A549 (cell line): ENCODE results near the gene PREX1. TPM values are rescaled to one million over a fixed set of nuclear protein-coding genes. Genes with fewer than 3 reads are reported as not detected.

ENCODE experiments used
- ATAC-seq, 2 experiments: fragments of 200-7000 bp in 1 of 2; fragments of >200 bp in 1 of 2; cut with Nextera tagmentation in 1 of 2; cut with Tn5 transposase in 1 of 2; 3 replicates each; pipeline versions ENCODE4 v1.8.0 to v1.9.1; 2018 to 2020; ENCODE audit warnings: mild to moderate bottlenecking in 1 of 2, moderate library complexity in 1 of 2
- CTCF ChIA-PET: fragments of 300-600 bp; sonication (Branson Sonifier 250); formaldehyde crosslinking; extraction: SDS; loops from one replicate; lab custom pipeline; 2021; ENCODE audit warnings: antibody characterized with exemption, inconsistent platforms; lab: Yijun Ruan, JAX
- POLR2A ChIA-PET: fragments of 350-600 bp; formaldehyde crosslinking; extraction: SDS; loops from one replicate; lab custom pipeline; 2021; ENCODE audit warnings: antibody characterized with exemption, inconsistent platforms; lab: Yijun Ruan, JAX
- DNase-seq, 2 experiments: peaks; one replicate each; pipeline versions ENCODE4 v3.0.0 to v3.0.0-alpha.2; 2011 to 2016; ENCODE audit warnings: low read depth in 1 of 2, low spot score in 1 of 2
- FAIRE-seq: peaks from 2 replicates; lab custom pipeline; 2011; peaks lifted over from hg19 to GRCh38; lab: Jason Lieb, UNC
- H3K27ac ChIP-seq, 2 experiments: fragments of >200 bp; sonication (Bioruptor Twin); formaldehyde crosslinking; 3 replicates each; pipeline ENCODE4 v1.5.1; 2016 to 2017
- H3K4me1 ChIP-seq: fragments of >200 bp; sonication (Bioruptor Twin); formaldehyde crosslinking; 3 replicates; pipeline ENCODE4 v1.6.1; 2016
- H3K4me2 ChIP-seq: fragments of >200 bp; sonication (Bioruptor Twin); formaldehyde crosslinking; 3 replicates; pipeline ENCODE4 v1.6.1; 2016
- H3K4me3 ChIP-seq: fragments of >200 bp; sonication (Bioruptor Twin); formaldehyde crosslinking; 3 replicates; pipeline ENCODE4 v1.5.1; 2016
- H3K9me3 ChIP-seq: fragments of >200 bp; sonication (Bioruptor Twin); formaldehyde crosslinking; 3 replicates; pipeline ENCODE4 v1.6.1; 2016
- ATOH8 ChIP-seq: fragments of 250-450 bp; sonication (Bioruptor Pico); IDR thresholded peaks from 2 replicates; pipeline ENCODE4 v1.5.0; 2020; ENCODE audit warnings: low read depth, mild to moderate bottlenecking, moderate library complexity
- BCL3 ChIP-seq: fragments of >200 bp; sonication (Bioruptor Twin); formaldehyde crosslinking; IDR thresholded peaks from 3 replicates; pipeline ENCODE4 v1.6.1; 2016
- CBX8 ChIP-seq: fragments of 200-600 bp; sonication (generic); IDR thresholded peaks from 2 replicates; pipeline ENCODE4 v1.6.1; 2016
- EHF ChIP-seq: fragments of 250-450 bp; sonication (Bioruptor Pico); IDR thresholded peaks from 2 replicates; pipeline ENCODE4 v1.5.0; 2020; ENCODE audit warnings: mild to moderate bottlenecking
- FOSB ChIP-seq: fragments of 250-450 bp; sonication (Bioruptor Pico); IDR thresholded peaks from 2 replicates; pipeline ENCODE4 v1.5.0; 2020; ENCODE audit warnings: mild to moderate bottlenecking, moderate library complexity
- FOSL2 ChIP-seq, 2 experiments: fragments of 450-650 bp in 1 of 2; fragments of >200 bp in 1 of 2; sonication (Bioruptor Twin) in 1 of 2; formaldehyde crosslinking; IDR thresholded peaks; 2 replicates each; pipeline versions ENCODE4 v1.5.0 to v1.6.1; 2016 to 2020; ENCODE audit warnings: mild to moderate bottlenecking in 1 of 2, moderate library complexity in 1 of 2
- FOXS1 ChIP-seq: fragments of 250-450 bp; sonication (Bioruptor Pico); IDR thresholded peaks from 2 replicates; pipeline ENCODE4 v1.5.0; 2020; ENCODE audit warnings: mild to moderate bottlenecking, moderate library complexity
- GATA3 ChIP-seq: IDR thresholded peaks from 2 replicates; pipeline ENCODE4 v1.6.1; 2012; ENCODE audit warnings: borderline replicate concordance
- HMGXB4 ChIP-seq: fragments of 250-450 bp; sonication (Bioruptor Pico); IDR thresholded peaks from 2 replicates; pipeline ENCODE4 v1.5.0; 2021; ENCODE audit warnings: mild to moderate bottlenecking, moderate library complexity, borderline replicate concordance
- HOXA7 ChIP-seq: fragments of 250-450 bp; sonication (Bioruptor Pico); IDR thresholded peaks from 2 replicates; pipeline ENCODE4 v1.5.0; 2020; ENCODE audit warnings: mild to moderate bottlenecking, moderate library complexity
- HOXB13 ChIP-seq: fragments of 250-450 bp; sonication (Bioruptor Pico); IDR thresholded peaks from 2 replicates; pipeline ENCODE4 v1.5.0; 2020; ENCODE audit warnings: low read depth, mild to moderate bottlenecking, moderate library complexity
- HOXB5 ChIP-seq: fragments of 250-450 bp; sonication (Bioruptor Pico); IDR thresholded peaks from 2 replicates; pipeline ENCODE4 v1.5.0; 2020; ENCODE audit warnings: mild to moderate bottlenecking, moderate library complexity
- MAZ ChIP-seq: fragments of 150-350 bp; IDR thresholded peaks from 2 replicates; pipeline ENCODE4 v1.6.1; 2014; ENCODE audit warnings: antibody characterized with exemption, low read depth, low read length, borderline replicate concordance
- NPAS2 ChIP-seq: fragments of 250-450 bp; sonication (Bioruptor Pico); IDR thresholded peaks from 2 replicates; pipeline ENCODE4 v1.8.0; 2022; ENCODE audit warnings: mild to moderate bottlenecking, moderate library complexity, borderline replicate concordance
- PHF8 ChIP-seq: fragments of 200-600 bp; sonication (generic); IDR thresholded peaks from 2 replicates; pipeline ENCODE4 v1.6.1; 2016; ENCODE audit warnings: low read depth, mild to moderate bottlenecking, antibody characterized with exemption, moderate library complexity, borderline replicate concordance
- RCOR1 ChIP-seq: fragments of 150-350 bp; IDR thresholded peaks from 2 replicates; pipeline ENCODE4 v1.6.1; 2014; ENCODE audit warnings: antibody characterized with exemption, low read length, low read depth
- RFX5 ChIP-seq: fragments of 450-650 bp; IDR thresholded peaks from 2 replicates; pipeline ENCODE4 v1.7.1; 2014; ENCODE audit warnings: antibody characterized with exemption, mild to moderate bottlenecking, moderate library complexity
- SMC3 ChIP-seq: fragments of >200 bp; sonication (Bioruptor Twin); formaldehyde crosslinking; IDR thresholded peaks from 3 replicates; pipeline ENCODE4 v1.6.1; 2018; ENCODE audit warnings: inconsistent platforms
- USF2 ChIP-seq: fragments of 450-650 bp; IDR thresholded peaks from 2 replicates; pipeline ENCODE4 v1.6.1; 2014; ENCODE audit warnings: antibody characterized with exemption
- WGBS: methylation state at CpG from one replicate; pipeline ENCODE4 v1.1.6; 2017; ENCODE audit errors: missing lambda C conversion rate; 5-methylcytosine and 5-hydroxymethylcytosine counted together
- polyA plus RNA-seq, 4 experiments: library from polyadenylated mRNA; depleted of rRNA in 3 of 4; stranded (reverse); fragments of >200 nt; fragmentation: RNase III in 1 of 4; extraction: RNeasy Plus Mini Kit Qiagen cat#74134 plus additional on column Dnase treatment in 1 of 4; gene quantifications; 2 replicates in 3 of 4; 3 replicates in 1 of 4; pipeline ENCODE4 v1.2.3, GENCODE V29; 2011 to 2017

Gene PREX1
- polyA plus RNA-seq, 2 of the 4 experiments (the other 2 are of a cell fraction) = 3.6 to 4.2 TPM

- no peak for DNase-seq
- no peak for ATAC-seq
- Histone ChIP-seq H3K4me2 (no peak overlapping the region), H3K9me3 (no peaks in the 10 kb centered on the region), H3K4me3 (no peak overlapping the region), H3K27ac (no peak overlapping the region), H3K4me1 (no peaks in the 10 kb centered on the region)
- TF ChIP-seq CBX8 (no peak), FOXS1 (CRISPR knock-in tag) (no peak), RCOR1 (no peak), RFX5 (no peak), GATA3 (no peak), FOSL2 (IDR thresholded peaks at IDR 0.05) (no peak), FOSL2 (CRISPR knock-in tag; IDR thresholded peaks at IDR 0.05) (no peak), USF2 (no peak), ATOH8 (CRISPR knock-in tag) (no peak), BCL3 (no peak), HOXB13 (CRISPR knock-in tag) (no peak), PHF8 (no peak)
- no peak for FAIRE-seq
- WGBS = 69% methylated on average over 8 of the region's 8 CpGs
- ChIA-PET POLR2A (no interaction called here), CTCF (interaction anchor here (1.0 to 4.1 kb wide), 4 partner anchors 7 to 82 kb away, joined by 3 to 17 read pairs (median 6); no protein-coding TSS in a partner anchor)
These were observed 88.2 kb downstream of the PREX1 start for GRCh38 chr20:48739395-48740291.

GRCh38 chr20:48738399-48739304 lies 89.1 kb downstream of the PREX1 start:
- no peak for ATAC-seq
- POLR2A ChIA-PET = no interaction called here

More at GRCh38 chr20:48738399-48739304, 89.1 kb downstream of the PREX1 start:
- Histone ChIP-seq H3K9me3 (no peaks in the 10 kb centered on the region), H3K4me2 (no peak overlapping the region), H3K4me1 (no peaks in the 10 kb centered on the region), H3K27ac (no peak overlapping the region), H3K4me3 (no peak overlapping the region)
- CTCF ChIA-PET = interaction anchor here (1.5 to 4.1 kb wide), 3 partner anchors 9 to 81 kb away, joined by 6 to 17 read pairs (median 7); no protein-coding TSS in a partner anchor
- FAIRE-seq (no peak), DNase-seq (no peak)
- whole genome bisulfite sequencing = 78% methylated on average over 11 of the region's 11 CpGs
- TF ChIP-seq EHF (no peak), FOSB (CRISPR knock-in tag) (no peak), CBX8 (no peak), HOXA7 (no peak), SMC3 (no peak), HMGXB4 (no peak), NPAS2 (CRISPR knock-in tag) (no peak), MAZ (no peak), BCL3 (no peak), HOXB5 (CRISPR knock-in tag) (no peak)
